Sciatic nerve (tissue), 2 donors: ENCODE measurements around the gene USP12. TPM values are rescaled to one million over a fixed set of nuclear protein-coding genes. Genes with fewer than 3 reads are reported as not detected.
"Not testable (repeated sequence)": the region's sequence is repeated elsewhere in the genome, so short reads cannot be mapped to it uniquely, and the experiment has no call there.

Source experiments
- ATAC-seq: fragments of 200-7000 bp; cut with Tn5 transposase; one replicate; pipeline ENCODE4 v1.9.1; 2020; ENCODE audit warnings: mild to moderate bottlenecking, moderate library complexity
- DNase-seq: peaks from one replicate; pipeline ENCODE4 v3.0.0-alpha.2; 2020; ENCODE audit warnings: low spot score
- intact Hi-C: fragments of 100-400 bp; cut with DNase I; formaldehyde crosslinking; loops from one replicate; pipeline ENCODE4 v1.14.2; 2022
- total RNA-seq: library from RNA; stranded (reverse); fragmentation: NEBNext Ultra II Directional; extraction: Animal tissue kit (Norgen Biotek cat#: 25700); gene quantifications from one replicate; pipeline ENCODE4 v1.2.1, GENCODE V29; 2021
- donor health status: DM: no; HTN: no; CAD: no.
- donor health status: DM: no; HTN: no; CAD: no.

USP12 gene
- total RNA-seq, 1 donor from 2014 or later = 32.7 TPM

GRCh38 chr13:27130979-27131623, 40.5 kb downstream of the USP12 start:
- peak; percentile 42 for ATAC-seq
- intact Hi-C loops = no loop called here
- no peak for DNase-seq

- ATAC-seq (peak; percentile 78), DNase-seq (no peak)
- intact Hi-C loops = no loop called here
Observed at GRCh38 chr13:27130223-27130978, 41.2 kb downstream of the USP12 start.

- DNase-seq = no peak
- intact Hi-C loops = no loop called here
- ATAC-seq = no peak
Observed at GRCh38 chr13:27128825-27129627, 42.6 kb downstream of the USP12 start.

GRCh38 chr13:27126859-27127258, 44.8 kb downstream of the USP12 start:
- intact Hi-C loops = no loop called here
- DNase-seq (no peak), ATAC-seq (no peak)

- DNase-seq = no peak
- intact Hi-C loops = no loop called here
- no peak for ATAC-seq
Observed at GRCh38 chr13:27125357-27126282, 46.0 kb downstream of the USP12 start.

GRCh38 chr13:27124571-27124970, 47.0 kb downstream of the USP12 start:
- ATAC-seq (no peak), DNase-seq (no peak)
- intact Hi-C loops = no loop called here

GRCh38 chr13:27123445-27123844, 48.2 kb downstream of the USP12 start:
- DNase-seq, ATAC-seq, intact Hi-C loops: not testable (repeated sequence)

- intact Hi-C loops = no loop called here
- ATAC-seq = no peak
- no peak for DNase-seq
Observed at GRCh38 chr13:27122036-27122435, 49.6 kb downstream of the USP12 start.

GRCh38 chr13:27120811-27121210, 50.8 kb downstream of the USP12 start:
- intact Hi-C loops = no loop called here
- ATAC-seq = no peak
- no peak for DNase-seq

- no peak for ATAC-seq
- DNase-seq = no peak
- intact Hi-C loops = no loop called here
Observed at GRCh38 chr13:27120011-27120410, 51.6 kb downstream of the USP12 start.

GRCh38 chr13:27118428-27119054, 53.1 kb downstream of the USP12 start:
- DNase-seq (no peak), ATAC-seq (no peak)
- intact Hi-C loops = no loop called here

GRCh38 chr13:27117952-27118351, 53.7 kb downstream of the USP12 start:
- DNase-seq = no peak
- intact Hi-C loops = no loop called here
- no peak for ATAC-seq

GRCh38 chr13:27117158-27117557, 54.5 kb downstream of the USP12 start:
- intact Hi-C loops = no loop called here
- no peak for ATAC-seq

GRCh38 chr13:27113436-27113835, 58.2 kb downstream of the USP12 start:
- intact Hi-C loops = no loop called here
- DNase-seq = no peak
- no peak for ATAC-seq

More at GRCh38 chr13:27117158-27117557, 54.5 kb downstream of the USP12 start:
- DNase-seq = no peak

- intact Hi-C loops = no loop called here
- no peak for ATAC-seq
- DNase-seq = no peak
Observed at GRCh38 chr13:27112006-27112405, 59.6 kb downstream of the USP12 start.

GRCh38 chr13:27110056-27110746, 61.4 kb downstream of the USP12 start:
- ATAC-seq = no peak
- intact Hi-C loops = no loop called here

GRCh38 chr13:27106144-27106543, 65.5 kb downstream of the USP12 start:
- DNase-seq = no peak
- intact Hi-C loops = no loop called here
- no peak for ATAC-seq

More at GRCh38 chr13:27110056-27110746, 61.4 kb downstream of the USP12 start:
- no peak for DNase-seq

GRCh38 chr13:27104606-27105005, 67.0 kb downstream of the USP12 start:
- DNase-seq (no peak), ATAC-seq (no peak)
- intact Hi-C loops = no loop called here
